Breast epithelium (tissue), 4 donors: ENCODE measurements around the gene SURF6. TPM values are rescaled to one million over a fixed set of nuclear protein-coding genes. Genes with fewer than 3 reads are reported as not detected.
"Not testable (repeated sequence)": the region's sequence is repeated elsewhere in the genome, so short reads cannot be mapped to it uniquely, and the experiment has no call there.

Experiments
- DNase-seq, 2 donors: peaks; one replicate each; pipeline ENCODE4 v3.0.0-alpha.2; 2019; ENCODE audit warnings: low spot score in 2 of 2
- H3K27ac ChIP-seq, 2 donors: fragments of 200-600 bp; sonication (generic) in 1 of 2; one replicate each; pipeline ENCODE4 v1.5.1; 2016 to 2019; ENCODE audit warnings: mild to moderate bottlenecking in 1 of 2
- H3K27me3 ChIP-seq, 2 donors: fragments of 200-600 bp; sonication (generic) in 1 of 2; one replicate each; pipeline versions ENCODE4 v1.5.1 to v1.6.0; 2017 to 2019; ENCODE audit warnings: control low read depth in 1 of 2, mild to moderate bottlenecking in 1 of 2
- H3K36me3 ChIP-seq: fragments of 200-600 bp; one replicate; pipeline ENCODE4 v1.5.1; 2019
- H3K4me1 ChIP-seq, 2 donors: fragments of 200-600 bp; sonication (generic); one replicate each; pipeline ENCODE4 v1.5.1; 2016 to 2019; ENCODE audit warnings: control low read depth in 1 of 2
- H3K4me3 ChIP-seq, 3 donors: fragments of 200-600 bp; sonication (generic); 1 replicate in 2 of 3; 2 replicates in 1 of 3; pipeline ENCODE4 v1.5.1; 2016 to 2019; ENCODE audit warnings: mild to moderate bottlenecking in 3 of 3, moderate library complexity in 2 of 3
- H3K9me3 ChIP-seq, 2 donors: fragments of 200-600 bp; sonication (generic) in 1 of 2; one replicate each; pipeline ENCODE4 v1.5.1; 2016 to 2019; ENCODE audit warnings: control low read depth in 1 of 2
- CTCF ChIP-seq, 3 donors: fragments of 450-650 bp; IDR thresholded peaks; one replicate each; pipeline ENCODE4 v1.5.1; 2016 to 2017; ENCODE audit warnings: antibody characterized with exemption in 3 of 3, mild to moderate bottlenecking in 3 of 3, moderate library complexity in 3 of 3
- POLR2A ChIP-seq: fragments of 450-650 bp; IDR thresholded peaks from one replicate; pipeline ENCODE4 v1.6.1; 2016; ENCODE audit warnings: antibody characterized with exemption, mild to moderate bottlenecking, moderate library complexity
- POLR2AphosphoS5 ChIP-seq, 3 donors: sonication (generic); formaldehyde crosslinking; IDR thresholded peaks; one replicate each; pipeline ENCODE4 v1.6.1; 2017; ENCODE audit warnings: antibody characterized with exemption in 3 of 3
- intact Hi-C: fragments of 100-400 bp; cut with DNase I; formaldehyde crosslinking; loops from one replicate; pipeline ENCODE4 v1.15.1; 2023; ENCODE audit warnings: low total_unique reads
- total RNA-seq, 3 donors: library from RNA; depleted of rRNA; stranded (reverse); fragments of >200 nt; gene quantifications; one replicate each; pipeline ENCODE4 v1.1.0, GENCODE V29; 2016

SURF6 gene
- total RNA-seq, 3 donors from 2014 or later, result 12.8 to 29.0 (median 23.3) TPM

GRCh38 chr9:133284362-133284761 is 51.6 kb downstream of the SURF6 start:
- H3K4me1 ChIP-seq, result no peaks in the 10 kb centered on the region
- TF ChIP-seq POLR2A, result no peak
- peaks cover 0 to 9% of the 10 kb centered on the region in 2 donors for H3K9me3 ChIP-seq
- no peak overlapping the region for H3K27ac ChIP-seq
- no peaks in the 10 kb centered on the region for H3K36me3 ChIP-seq
- DNase-seq, result no peak
- H3K4me3 ChIP-seq, result no peak overlapping the region
- intact Hi-C loops, result no loop called here
- no peaks in the 10 kb centered on the region for H3K27me3 ChIP-seq

- H3K9me3 ChIP-seq, H3K36me3 ChIP-seq, DNase-seq, intact Hi-C loops, H3K4me3 ChIP-seq, H3K4me1 ChIP-seq, H3K27me3 ChIP-seq, H3K27ac ChIP-seq: not testable (repeated sequence)
These were observed 52.5 kb downstream of the SURF6 start for GRCh38 chr9:133283255-133284032.

- H3K27ac ChIP-seq, result no peak overlapping the region
- no peak overlapping the region for H3K4me3 ChIP-seq
- no peaks in the 10 kb centered on the region for H3K4me1 ChIP-seq
- no peak for DNase-seq
- TF ChIP-seq POLR2A (no peak), POLR2AphosphoS5 (IDR thresholded peaks at IDR 0.05) (no peak), CTCF (IDR thresholded peaks at IDR 0.05) (no peak)
- peaks cover 2 to 12% of the 10 kb centered on the region in 2 donors for H3K9me3 ChIP-seq
- H3K36me3 ChIP-seq, result no peaks in the 10 kb centered on the region
- peaks cover 0 to 9% of the 10 kb centered on the region in 2 donors for H3K27me3 ChIP-seq
- intact Hi-C loops, result no loop called here
These were observed 53.3 kb downstream of the SURF6 start for GRCh38 chr9:133282464-133283238.

- intact Hi-C loops, result no loop called here
- no peak for TF ChIP-seq CTCF (IDR thresholded peaks at IDR 0.05)
- TF ChIP-seq POLR2A, result no peak
- no peak for TF ChIP-seq POLR2AphosphoS5 (IDR thresholded peaks at IDR 0.05)
- Histone ChIP-seq H3K27ac (no peak overlapping the region), H3K36me3 (no peaks in the 10 kb centered on the region), H3K4me1 (no peaks in the 10 kb centered on the region), H3K27me3 (peaks cover 0 to 32% of the 10 kb centered on the region in 2 donors), H3K4me3 (no peak overlapping the region), H3K9me3 (peaks cover 2 to 12% of the 10 kb centered on the region in 2 donors)
- DNase-seq, result no peak
These were observed 55.6 kb downstream of the SURF6 start for GRCh38 chr9:133280392-133280791.

Other genes with a start within 250 kb of the SURF6 start
- 10 to 100 TPM; 52.0 to 94.1 (median 79.3) TPM for gene RALGDS, start 214.9 kb downstream of the SURF6 start, total RNA-seq
- gene GBGT1, start 172.3 kb downstream of the SURF6 start, total RNA-seq, result 10 to 100 TPM; 14.8 to 21.3 (median 15.0) TPM
- under 1 TPM in 2 of 3 donors, not detected in 1; 0.88 to 0.98 TPM for gene OBP2B, start 126.9 kb downstream of the SURF6 start, total RNA-seq
- 1 to 10 TPM; 1.1 to 3.9 (median 2.8) TPM for gene ABO, start 61.0 kb downstream of the SURF6 start, total RNA-seq
- 10 to 100 TPM; 19.2 to 32.2 (median 31.1) TPM for gene MED22, start 11.9 kb upstream of the SURF6 start, total RNA-seq
- gene RPL7A, start 12.0 kb upstream of the SURF6 start, total RNA-seq, result 1,000 to 10,000 TPM; 2,020 to 2,813 (median 2,212) TPM
- gene SURF1, start 20.3 kb upstream of the SURF6 start, total RNA-seq, result 10 to 100 TPM; 45.9 to 61.4 (median 46.8) TPM
- gene SURF2, start 20.4 kb upstream of the SURF6 start, total RNA-seq, result 10 to 100 TPM; 16.7 to 25.9 (median 25.2) TPM
- 100 to 1,000 TPM; 109 to 164 (median 133) TPM for gene SURF4, start 39.9 kb upstream of the SURF6 start, total RNA-seq
- 1 to 10 TPM in 1 of 3 donors, under 1 TPM in 2; 0.59 to 3.9 (median 0.96) TPM for gene STKLD1, start 40.2 kb upstream of the SURF6 start, total RNA-seq
- 10 to 100 TPM; 14.2 to 20.5 (median 18.7) TPM for gene REXO4, start 81.8 kb upstream of the SURF6 start, total RNA-seq
- 1 to 10 TPM in 1 of 3 donors, under 1 TPM in 2; 0.88 to 2.9 (median 0.96) TPM for gene ADAMTS13, start 86.2 kb upstream of the SURF6 start, total RNA-seq
- 10 to 100 TPM in 2 of 3 donors, 1 to 10 TPM in 1; 5.0 to 19.5 (median 13.4) TPM for gene CACFD1, start 123.8 kb upstream of the SURF6 start, total RNA-seq
- gene SLC2A6, start 142.9 kb upstream of the SURF6 start, total RNA-seq, result 1 to 10 TPM; 1.8 to 2.0 (median 1.8) TPM
- not detected for gene MYMK, start 188.8 kb upstream of the SURF6 start, total RNA-seq
- gene ADAMTSL2, start 198.5 kb upstream of the SURF6 start, total RNA-seq, result under 1 TPM; 0.33 to 0.80 (median 0.44) TPM